ENCODE measurements around the gene CARD11. TPM values are rescaled to one million over a fixed set of nuclear protein-coding genes. Genes with fewer than 3 reads are reported as not detected.

The CARD11 gene
- total and polyA plus RNA-seq, 2 of the 13 experiments (the other 11 are each of a cell fraction or from before 2014, with no cell fraction given), result 0.04 TPM; not detected in 1

DNA sequence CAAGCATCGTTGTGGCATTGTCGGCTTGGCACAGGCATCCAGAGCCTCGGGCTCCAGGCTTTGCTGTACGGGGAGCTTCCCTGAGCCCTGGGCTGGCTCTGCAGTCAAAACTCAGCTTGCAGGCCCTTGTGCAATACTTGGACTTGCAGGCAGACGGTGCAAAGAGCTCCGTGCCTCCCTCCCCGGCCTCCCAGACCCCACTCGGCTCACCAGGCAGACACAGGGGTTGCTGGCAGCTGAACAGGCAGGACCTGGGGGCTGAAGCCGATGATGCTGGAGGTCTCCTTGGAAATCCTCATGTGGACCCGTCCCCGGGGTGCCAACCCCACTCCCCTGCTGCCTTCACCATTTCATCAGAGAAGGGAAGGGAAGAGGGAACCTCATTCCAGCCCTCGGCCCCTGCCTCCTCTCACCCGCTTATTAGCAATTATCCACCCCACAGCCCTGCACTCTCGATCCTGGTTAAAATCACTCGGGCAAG lies 139.9 kb downstream of the CARD11 start (continued):
- TF ChIP-seq, protein P1, sequence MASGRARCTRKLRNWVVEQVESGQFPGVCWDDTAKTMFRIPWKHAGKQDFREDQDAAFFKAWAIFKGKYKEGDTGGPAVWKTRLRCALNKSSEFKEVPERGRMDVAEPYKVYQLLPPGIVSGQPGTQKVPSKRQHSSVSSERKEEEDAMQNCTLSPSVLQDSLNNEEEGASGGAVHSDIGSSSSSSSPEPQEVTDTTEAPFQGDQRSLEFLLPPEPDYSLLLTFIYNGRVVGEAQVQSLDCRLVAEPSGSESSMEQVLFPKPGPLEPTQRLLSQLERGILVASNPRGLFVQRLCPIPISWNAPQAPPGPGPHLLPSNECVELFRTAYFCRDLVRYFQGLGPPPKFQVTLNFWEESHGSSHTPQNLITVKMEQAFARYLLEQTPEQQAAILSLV (CRISPR knock-in tag; IDR thresholded peaks at IDR 0.05; ENCODE audit: borderline replicate concordance), result no peak
- TF ChIP-seq ZNF44 (CRISPR knock-in tag; IDR thresholded peaks at IDR 0.05) (no peak), JUND (CRISPR knock-in tag; IDR thresholded peaks at IDR 0.05) (0 out of 2 replicates have a peak, but pooled peaks have one; percentile 34), HNRNPLL (IDR thresholded peaks at IDR 0.05; ENCODE audit: low read depth, low read length, poor library complexity, severe bottlenecking) (peak; percentile 14), NFE2L2 (IDR thresholded peaks at IDR 0.05; ENCODE audit: low read length) (no peak), ZNF263 (CRISPR knock-in tag; IDR thresholded peaks at IDR 0.05) (peak; percentile 40; the same call in 1 of the 2 replicates), POLR2A (IDR thresholded peaks at IDR 0.05; ENCODE audit: insufficient read depth in 1 of 2, low read depth in 2 of 2, low read length in 2 of 2) (0 out of 4 replicates have a peak, but pooled peaks of 1 of the 2 experiments have one; percentile 1), ZNF232 (CRISPR knock-in tag; IDR thresholded peaks at IDR 0.05; ENCODE audit: borderline replicate concordance) (no peak), FOXA3 (CRISPR knock-in tag; IDR thresholded peaks at IDR 0.05) (no peak), PCBP1 (IDR thresholded peaks at IDR 0.05; ENCODE audit: borderline replicate concordance, low read depth, low read length) (no peak), ZNF20 (CRISPR knock-in tag; IDR thresholded peaks at IDR 0.05) (no peak), ZNF883 (CRISPR knock-in tag; IDR thresholded peaks at IDR 0.05; ENCODE audit: not compliant biosample characterization) (peak; percentile 11), RXRA (CRISPR knock-in tag; IDR thresholded peaks at IDR 0.05) (0 out of 2 replicates have a peak, but pooled peaks have one; percentile 19), MEIS2 (CRISPR knock-in tag; IDR thresholded peaks at IDR 0.05) (peak; percentile 53; the same call in 1 of the 2 replicates), MED13 (CRISPR knock-in tag; IDR thresholded peaks at IDR 0.05) (no peak), ZNF260 (CRISPR knock-in tag; IDR thresholded peaks at IDR 0.05; ENCODE audit: borderline replicate concordance, low read depth) (no peak), GLI4 (CRISPR knock-in tag; IDR thresholded peaks at IDR 0.05; ENCODE audit: borderline replicate concordance) (no peak), SMARCC2 (IDR thresholded peaks at IDR 0.05) (no peak), ZBTB7B (CRISPR knock-in tag; IDR thresholded peaks at IDR 0.05) (no peak), ZNF530 (CRISPR knock-in tag; IDR thresholded peaks at IDR 0.05; ENCODE audit: low read depth) (no peak), ZSCAN12 (CRISPR knock-in tag; IDR thresholded peaks at IDR 0.05) (no peak), GPN1 (CRISPR knock-in tag; IDR thresholded peaks at IDR 0.05; ENCODE audit: borderline replicate concordance) (no peak), TCF12 (IDR thresholded peaks at IDR 0.05) (no peak), TCF12 (CRISPR knock-in tag; IDR thresholded peaks at IDR 0.05) (no peak)
- TF ChIP-seq, protein P2, sequence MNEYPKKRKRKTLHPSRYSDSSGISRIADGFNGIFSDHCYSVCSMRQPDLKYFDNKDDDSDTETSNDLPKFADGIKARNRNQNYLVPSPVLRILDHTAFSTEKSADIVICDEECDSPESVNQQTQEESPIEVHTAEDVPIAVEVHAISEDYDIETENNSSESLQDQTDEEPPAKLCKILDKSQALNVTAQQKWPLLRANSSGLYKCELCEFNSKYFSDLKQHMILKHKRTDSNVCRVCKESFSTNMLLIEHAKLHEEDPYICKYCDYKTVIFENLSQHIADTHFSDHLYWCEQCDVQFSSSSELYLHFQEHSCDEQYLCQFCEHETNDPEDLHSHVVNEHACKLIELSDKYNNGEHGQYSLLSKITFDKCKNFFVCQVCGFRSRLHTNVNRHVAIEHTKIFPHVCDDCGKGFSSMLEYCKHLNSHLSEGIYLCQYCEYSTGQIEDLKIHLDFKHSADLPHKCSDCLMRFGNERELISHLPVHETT (CRISPR knock-in tag; conservative IDR thresholded peaks at IDR 0.05), result no peak
- TF ChIP-seq, protein P3, sequence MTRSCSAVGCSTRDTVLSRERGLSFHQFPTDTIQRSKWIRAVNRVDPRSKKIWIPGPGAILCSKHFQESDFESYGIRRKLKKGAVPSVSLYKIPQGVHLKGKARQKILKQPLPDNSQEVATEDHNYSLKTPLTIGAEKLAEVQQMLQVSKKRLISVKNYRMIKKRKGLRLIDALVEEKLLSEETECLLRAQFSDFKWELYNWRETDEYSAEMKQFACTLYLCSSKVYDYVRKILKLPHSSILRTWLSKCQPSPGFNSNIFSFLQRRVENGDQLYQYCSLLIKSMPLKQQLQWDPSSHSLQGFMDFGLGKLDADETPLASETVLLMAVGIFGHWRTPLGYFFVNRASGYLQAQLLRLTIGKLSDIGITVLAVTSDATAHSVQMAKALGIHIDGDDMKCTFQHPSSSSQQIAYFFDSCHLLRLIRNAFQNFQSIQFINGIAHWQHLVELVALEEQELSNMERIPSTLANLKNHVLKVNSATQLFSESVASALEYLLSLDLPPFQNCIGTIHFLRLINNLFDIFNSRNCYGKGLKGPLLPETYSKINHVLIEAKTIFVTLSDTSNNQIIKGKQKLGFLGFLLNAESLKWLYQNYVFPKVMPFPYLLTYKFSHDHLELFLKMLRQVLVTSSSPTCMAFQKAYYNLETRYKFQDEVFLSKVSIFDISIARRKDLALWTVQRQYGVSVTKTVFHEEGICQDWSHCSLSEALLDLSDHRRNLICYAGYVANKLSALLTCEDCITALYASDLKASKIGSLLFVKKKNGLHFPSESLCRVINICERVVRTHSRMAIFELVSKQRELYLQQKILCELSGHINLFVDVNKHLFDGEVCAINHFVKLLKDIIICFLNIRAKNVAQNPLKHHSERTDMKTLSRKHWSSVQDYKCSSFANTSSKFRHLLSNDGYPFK (CRISPR knock-in tag; IDR thresholded peaks at IDR 0.05; ENCODE audit: borderline replicate concordance), result no peak
